ENCODE results near the gene CTU2.

CTU2 gene

DNA sequence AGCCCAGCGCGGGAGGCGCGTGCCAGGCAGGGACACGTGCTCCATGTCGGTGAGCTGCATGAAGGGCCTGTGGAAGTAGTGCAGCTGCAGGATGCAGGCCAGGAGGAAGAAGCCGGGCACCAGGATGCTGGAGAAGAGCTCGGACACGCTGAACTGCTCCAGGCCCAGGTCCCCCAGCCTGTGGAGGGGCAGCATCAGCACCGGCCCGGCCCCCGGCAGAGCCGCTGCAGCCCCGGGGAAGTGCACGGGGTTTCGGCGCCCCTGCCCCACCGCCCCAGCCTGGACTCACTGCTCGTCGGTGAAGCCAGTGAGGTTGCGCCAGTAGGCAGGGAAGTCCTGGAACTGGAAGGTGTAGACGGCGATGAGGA lies 28.0 kb downstream of the CTU2 start:
- Mint-ChIP-seq H3K4me1 (peaks cover 17% of the 10 kb centered on the region), H3K4me3 (no peak overlapping the region), H3K9me3 (no peaks in the 10 kb centered on the region), H3K27ac (no peak overlapping the region), H3K36me3 (ENCODE audit: low read depth) (no peaks in the 10 kb centered on the region), H3K27me3 (ENCODE audit: low read depth, poor library complexity) (no peaks in the 10 kb centered on the region)
- TF ChIP-seq, protein P1, sequence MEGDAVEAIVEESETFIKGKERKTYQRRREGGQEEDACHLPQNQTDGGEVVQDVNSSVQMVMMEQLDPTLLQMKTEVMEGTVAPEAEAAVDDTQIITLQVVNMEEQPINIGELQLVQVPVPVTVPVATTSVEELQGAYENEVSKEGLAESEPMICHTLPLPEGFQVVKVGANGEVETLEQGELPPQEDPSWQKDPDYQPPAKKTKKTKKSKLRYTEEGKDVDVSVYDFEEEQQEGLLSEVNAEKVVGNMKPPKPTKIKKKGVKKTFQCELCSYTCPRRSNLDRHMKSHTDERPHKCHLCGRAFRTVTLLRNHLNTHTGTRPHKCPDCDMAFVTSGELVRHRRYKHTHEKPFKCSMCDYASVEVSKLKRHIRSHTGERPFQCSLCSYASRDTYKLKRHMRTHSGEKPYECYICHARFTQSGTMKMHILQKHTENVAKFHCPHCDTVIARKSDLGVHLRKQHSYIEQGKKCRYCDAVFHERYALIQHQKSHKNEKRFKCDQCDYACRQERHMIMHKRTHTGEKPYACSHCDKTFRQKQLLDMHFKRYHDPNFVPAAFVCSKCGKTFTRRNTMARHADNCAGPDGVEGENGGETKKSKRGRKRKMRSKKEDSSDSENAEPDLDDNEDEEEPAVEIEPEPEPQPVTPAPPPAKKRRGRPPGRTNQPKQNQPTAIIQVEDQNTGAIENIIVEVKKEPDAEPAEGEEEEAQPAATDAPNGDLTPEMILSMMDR (IDR thresholded peaks at IDR 0.05) = no peak
- DNase-seq = no peak

DNA sequence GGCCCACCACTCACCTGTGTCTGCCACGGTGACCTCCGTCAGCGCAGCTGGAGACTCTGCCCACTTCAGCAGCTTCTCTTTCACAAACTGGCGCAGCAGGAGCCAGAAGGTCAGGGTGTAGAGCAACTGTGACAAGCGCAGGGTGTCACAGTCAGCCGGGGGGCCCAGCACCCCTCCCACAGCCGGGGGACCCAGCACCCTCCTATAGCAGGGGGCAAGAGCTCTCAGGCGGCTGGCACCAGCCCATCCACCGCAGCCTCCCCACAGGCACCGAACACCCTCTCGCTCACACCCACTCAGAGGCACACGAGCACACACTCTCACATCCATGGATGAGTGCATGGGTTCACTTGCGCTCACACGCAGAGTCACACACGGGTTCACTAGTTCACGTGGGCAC lies 28.8 kb downstream of the CTU2 start:
- H3K9me3 Mint-ChIP-seq = no peaks in the 10 kb centered on the region
- no peaks in the 10 kb centered on the region for H3K27me3 Mint-ChIP-seq (ENCODE audit: low read depth, poor library complexity)
- no peak for DNase-seq
- no peak overlapping the region for H3K4me3 Mint-ChIP-seq
- no peaks in the 10 kb centered on the region for H3K36me3 Mint-ChIP-seq (ENCODE audit: low read depth)
- TF ChIP-seq, protein P1 (IDR thresholded peaks at IDR 0.05) = no peak
- H3K4me1 Mint-ChIP-seq = peaks cover 17% of the 10 kb centered on the region
- H3K27ac Mint-ChIP-seq = no peak overlapping the region

DNA sequence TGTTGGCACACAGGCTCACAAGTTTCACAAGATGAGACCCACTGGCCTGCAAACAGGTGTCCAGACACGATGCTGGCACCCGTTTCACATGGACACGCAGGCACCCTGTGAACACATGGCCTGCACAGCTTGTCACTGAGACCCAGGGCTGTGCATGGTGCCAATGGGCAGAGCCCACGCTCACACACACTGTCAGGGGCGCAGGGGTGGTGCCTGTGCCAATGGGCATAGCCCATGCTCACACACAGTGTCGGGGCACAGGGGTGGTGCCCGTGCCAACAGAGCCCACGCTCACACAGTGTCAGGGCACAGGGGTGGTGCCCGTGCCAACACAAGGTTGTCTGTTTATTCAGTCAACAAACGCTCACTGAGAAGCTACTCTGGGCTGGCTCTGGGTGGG lies 29.3 kb downstream of the CTU2 start:
- no peaks in the 10 kb centered on the region for H3K36me3 Mint-ChIP-seq (ENCODE audit: low read depth)
- H3K27ac Mint-ChIP-seq = no peak overlapping the region
- H3K9me3 Mint-ChIP-seq = no peaks in the 10 kb centered on the region
- TF ChIP-seq, protein P1 (IDR thresholded peaks at IDR 0.05) = no peak
- peaks cover 16% of the 10 kb centered on the region for H3K4me1 Mint-ChIP-seq
- no peak overlapping the region for H3K4me3 Mint-ChIP-seq
- no peak for DNase-seq
- H3K27me3 Mint-ChIP-seq (ENCODE audit: low read depth, poor library complexity) = no peaks in the 10 kb centered on the region

DNA sequence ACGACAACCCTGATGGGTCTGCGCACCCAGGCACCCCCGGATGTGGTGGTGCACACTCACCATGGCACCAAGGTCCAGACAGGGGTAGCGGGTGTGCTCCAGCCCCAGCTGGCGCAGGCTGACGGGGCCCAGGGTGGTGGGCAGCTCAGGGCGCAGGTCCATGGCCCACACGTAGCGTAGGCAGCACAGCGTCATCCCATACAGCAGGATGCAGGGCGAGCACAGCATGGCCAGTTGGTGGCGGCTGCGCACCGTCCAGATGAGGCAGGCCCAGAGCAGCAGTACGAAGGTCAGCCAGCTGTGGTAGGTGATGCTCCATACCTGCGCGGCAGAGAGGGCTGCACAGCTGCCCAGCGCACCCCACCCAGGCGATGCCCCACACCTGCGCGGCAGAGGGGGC lies 29.8 kb downstream of the CTU2 start:
- no peak overlapping the region for H3K27ac Mint-ChIP-seq
- H3K4me1 Mint-ChIP-seq = peaks cover 11% of the 10 kb centered on the region
- H3K9me3 Mint-ChIP-seq = no peaks in the 10 kb centered on the region
- DNase-seq = no peak
- TF ChIP-seq, protein P1 (IDR thresholded peaks at IDR 0.05) = no peak
- H3K4me3 Mint-ChIP-seq = no peak overlapping the region
- no peaks in the 10 kb centered on the region for H3K27me3 Mint-ChIP-seq (ENCODE audit: low read depth, poor library complexity)
- H3K36me3 Mint-ChIP-seq (ENCODE audit: low read depth) = no peaks in the 10 kb centered on the region

DNA sequence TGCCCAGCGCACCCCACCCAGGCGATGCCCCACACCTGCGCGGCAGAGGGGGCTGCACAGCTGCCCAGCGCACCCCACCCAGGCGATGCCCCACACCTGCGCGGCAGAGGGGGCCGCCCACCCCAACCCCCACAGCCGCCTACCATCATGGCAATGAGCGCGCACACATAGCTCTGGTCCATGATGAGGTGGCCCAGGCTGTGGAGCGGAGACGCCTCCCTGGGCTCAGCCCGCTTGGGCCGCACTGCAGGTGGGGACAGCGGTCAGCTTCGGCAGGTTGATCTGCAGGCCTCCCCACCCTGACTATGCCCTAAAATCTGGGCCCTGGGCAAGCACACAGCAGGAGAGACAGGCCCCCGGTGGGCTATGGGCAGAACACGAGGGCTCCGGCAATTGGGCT lies 30.2 kb downstream of the CTU2 start:
- H3K27me3 Mint-ChIP-seq (ENCODE audit: low read depth, poor library complexity) = no peaks in the 10 kb centered on the region
- no peak overlapping the region for H3K4me3 Mint-ChIP-seq
- TF ChIP-seq, protein P1 (IDR thresholded peaks at IDR 0.05) = no peak
- H3K4me1 Mint-ChIP-seq = peaks cover 7% of the 10 kb centered on the region
- H3K9me3 Mint-ChIP-seq = no peaks in the 10 kb centered on the region
- no peak overlapping the region for H3K27ac Mint-ChIP-seq
- no peak for DNase-seq
- H3K36me3 Mint-ChIP-seq (ENCODE audit: low read depth) = no peaks in the 10 kb centered on the region

DNA sequence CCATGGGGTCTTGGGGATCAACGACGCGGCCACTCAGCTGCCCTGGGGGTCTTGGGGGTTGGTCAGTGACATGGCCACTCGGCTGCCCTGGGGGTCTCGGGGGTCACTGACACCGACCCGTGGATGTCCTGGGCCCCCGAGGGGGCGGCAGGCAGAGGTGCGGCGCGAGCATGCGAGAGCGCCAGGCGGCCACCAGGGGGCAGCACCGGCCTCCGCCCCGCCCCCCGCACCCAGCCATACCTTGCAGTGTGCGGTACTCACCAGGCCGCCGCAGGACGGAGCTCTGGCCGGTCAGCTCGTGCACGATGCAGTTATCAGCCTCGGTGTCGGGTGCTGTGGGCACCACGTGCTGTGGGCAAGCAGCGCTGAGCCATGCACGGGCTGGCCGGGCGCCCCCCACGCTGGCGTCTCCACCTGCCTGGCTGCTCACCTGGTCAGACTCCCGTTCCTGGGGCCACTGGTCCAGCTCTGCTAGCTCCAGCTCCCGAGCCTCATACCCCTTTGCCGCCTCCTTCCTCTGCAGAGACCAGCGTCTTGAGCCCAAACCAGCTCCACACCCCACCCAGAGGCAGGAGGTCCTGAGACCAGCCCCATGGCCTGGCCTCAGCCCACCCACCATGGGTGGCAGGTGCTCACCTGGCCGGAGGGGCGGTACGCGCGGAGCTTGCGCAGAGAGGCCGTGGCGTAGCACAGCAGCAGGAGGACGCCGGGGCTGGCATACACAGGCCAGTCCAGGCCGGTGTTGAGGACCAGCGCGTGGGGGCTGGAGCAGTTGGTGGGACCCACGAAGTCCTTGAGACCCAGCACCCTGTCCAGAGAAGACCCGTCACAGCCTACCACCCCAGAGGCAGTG lies 31.2 kb downstream of the CTU2 start:
- no peaks in the 10 kb centered on the region for H3K36me3 Mint-ChIP-seq (ENCODE audit: low read depth)
- H3K4me1 Mint-ChIP-seq = peaks cover 7% of the 10 kb centered on the region
- TF ChIP-seq, protein P1 (IDR thresholded peaks at IDR 0.05) = peak; percentile 97
- H3K9me3 Mint-ChIP-seq = no peaks in the 10 kb centered on the region
- no peak overlapping the region for H3K4me3 Mint-ChIP-seq
- no peaks in the 10 kb centered on the region for H3K27me3 Mint-ChIP-seq (ENCODE audit: low read depth, poor library complexity)
- no peak overlapping the region for H3K27ac Mint-ChIP-seq
- peak; percentile 83 for DNase-seq
